Duodenal mucosa (tissue), 2 donors: ENCODE results near the gene NXT2.
A peak's percentile ranks its signal among the peaks of the same experiment; 100 is the strongest.
"Not testable (repeated sequence)": the region's sequence is repeated elsewhere in the genome, so short reads cannot be mapped to it uniquely, and the experiment has no call there.

Experiments used
- H3K27ac ChIP-seq: one replicate; pipeline ENCODE4 v1.7.0; 2013; ENCODE audit warnings: low read depth, low read length
- H3K27me3 ChIP-seq, 2 donors: one replicate each; pipeline ENCODE4 v1.7.0; 2013; ENCODE audit warnings: low read length in 2 of 2, control low read depth in 1 of 2; ENCODE audit not compliant: insufficient read depth in 2 of 2, control insufficient read depth in 1 of 2
- H3K36me3 ChIP-seq, 2 donors: one replicate each; pipeline ENCODE4 v1.7.0; 2013; ENCODE audit warnings: low read length in 2 of 2, control low read depth in 1 of 2; ENCODE audit not compliant: insufficient read depth in 2 of 2, control insufficient read depth in 1 of 2
- H3K4me1 ChIP-seq, 2 donors: one replicate each; pipeline ENCODE4 v1.7.0; 2013; ENCODE audit warnings: low read length in 2 of 2, control low read depth in 1 of 2; ENCODE audit not compliant: insufficient read depth in 2 of 2, control insufficient read depth in 1 of 2
- H3K4me3 ChIP-seq, 2 donors: one replicate each; pipeline ENCODE4 v1.7.0; 2013; ENCODE audit warnings: low read length in 2 of 2, low read depth in 1 of 2
- H3K9ac ChIP-seq, 2 donors: one replicate each; pipeline ENCODE4 v1.7.0; 2013; ENCODE audit warnings: low read length in 2 of 2, low read depth in 1 of 2
- H3K9me3 ChIP-seq, 2 donors: one replicate each; pipeline ENCODE4 v1.7.0; 2013; ENCODE audit warnings: low read length in 2 of 2, control low read depth in 1 of 2; ENCODE audit not compliant: control insufficient read depth in 1 of 2

The NXT2 gene

GRCh38 chrX:109534933-109535332, 1.7 kb upstream of the NXT2 start:
- Histone ChIP-seq H3K4me3 (no peak overlapping the region), H3K9me3 (no peaks in the 10 kb centered on the region), H3K4me1 (no peaks in the 10 kb centered on the region), H3K9ac (no peak overlapping the region), H3K27ac (no peak overlapping the region), H3K36me3 (no peaks in the 10 kb centered on the region), H3K27me3 (no peaks in the 10 kb centered on the region)

- Histone ChIP-seq H3K27me3 (no peaks in the 10 kb centered on the region), H3K4me1 (no peaks in the 10 kb centered on the region), H3K9me3 (no peaks in the 10 kb centered on the region), H3K27ac (no peak overlapping the region), H3K9ac (no peak overlapping the region), H3K36me3 (no peaks in the 10 kb centered on the region), H3K4me3 (no peak overlapping the region)
Measured at GRCh38 chrX:109535578-109535977, 1.1 kb upstream of the NXT2 start.

- Histone ChIP-seq H3K36me3 (no peaks in the 10 kb centered on the region), H3K27me3 (no peaks in the 10 kb centered on the region), H3K4me1 (no peaks in the 10 kb centered on the region), H3K9me3 (no peaks in the 10 kb centered on the region), H3K9ac (peak overlapping the region; percentile 57 to 63), H3K4me3 (peak overlapping the region; percentile 61 to 67), H3K27ac (peak overlapping the region; percentile 58)
Measured at GRCh38 chrX:109537324-109537665, 651 bp downstream of the NXT2 start.

DNA sequence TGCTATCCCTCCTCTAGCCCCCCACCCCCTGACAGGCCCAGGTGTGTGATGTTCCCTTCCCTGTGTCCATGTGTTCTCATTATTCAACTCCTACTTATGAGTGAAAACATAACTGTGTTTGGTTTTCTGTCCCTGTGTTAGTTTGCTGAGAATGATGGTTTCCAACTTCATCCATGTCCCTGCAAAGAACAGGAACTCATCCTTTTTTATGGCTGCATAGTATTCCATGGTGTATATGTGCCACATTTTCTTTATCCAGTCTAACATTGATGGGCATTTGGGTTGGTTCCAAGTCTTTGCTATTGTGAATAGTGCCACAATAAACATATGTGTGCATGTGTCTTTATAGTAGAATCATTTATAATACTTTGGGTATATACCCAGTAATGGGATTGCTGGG, 2.4 kb downstream of the NXT2 start:
- not testable (repeated sequence) for H3K4me3 ChIP-seq, H3K4me1 ChIP-seq, H3K27me3 ChIP-seq, H3K36me3 ChIP-seq, H3K9ac ChIP-seq, H3K27ac ChIP-seq, H3K9me3 ChIP-seq

GRCh38 chrX:109553862-109554261, 17.2 kb downstream of the NXT2 start:
- Histone ChIP-seq H3K9me3 (no peaks in the 10 kb centered on the region), H3K27me3 (no peaks in the 10 kb centered on the region), H3K4me3 (no peak overlapping the region), H3K27ac (no peak overlapping the region), H3K9ac (no peak overlapping the region), H3K4me1 (no peaks in the 10 kb centered on the region), H3K36me3 (no peaks in the 10 kb centered on the region)

GRCh38 chrX:109576083-109576482, 39.4 kb downstream of the NXT2 start:
- not testable (repeated sequence) for H3K9ac ChIP-seq, H3K4me3 ChIP-seq, H3K27ac ChIP-seq, H3K27me3 ChIP-seq, H3K4me1 ChIP-seq, H3K9me3 ChIP-seq, H3K36me3 ChIP-seq

DNA sequence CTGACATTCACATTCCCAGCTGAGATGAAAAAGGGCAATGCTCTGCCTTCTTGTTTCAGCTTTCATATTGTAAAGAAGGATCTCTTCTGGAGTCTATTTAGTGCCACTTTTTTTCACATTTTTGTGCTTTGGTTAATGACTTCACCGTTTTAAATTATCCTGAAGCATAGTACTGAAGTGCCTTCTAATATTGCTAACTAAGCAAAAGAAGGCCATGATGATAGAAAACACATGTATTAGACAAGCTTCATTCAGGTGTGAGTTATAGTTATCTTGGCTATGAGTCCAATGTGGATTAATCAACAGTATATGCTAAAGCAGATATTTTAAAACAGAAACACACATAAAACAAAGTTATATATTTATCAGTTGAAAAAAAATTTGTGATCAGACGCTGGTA, 40.4 kb downstream of the NXT2 start:
- Histone ChIP-seq H3K9me3 (peaks cover 0 to 2% of the 10 kb centered on the region in 2 donors), H3K4me1 (no peaks in the 10 kb centered on the region), H3K27ac (no peak overlapping the region), H3K4me3 (no peak overlapping the region), H3K9ac (no peak overlapping the region), H3K36me3 (no peaks in the 10 kb centered on the region), H3K27me3 (no peaks in the 10 kb centered on the region)

DNA sequence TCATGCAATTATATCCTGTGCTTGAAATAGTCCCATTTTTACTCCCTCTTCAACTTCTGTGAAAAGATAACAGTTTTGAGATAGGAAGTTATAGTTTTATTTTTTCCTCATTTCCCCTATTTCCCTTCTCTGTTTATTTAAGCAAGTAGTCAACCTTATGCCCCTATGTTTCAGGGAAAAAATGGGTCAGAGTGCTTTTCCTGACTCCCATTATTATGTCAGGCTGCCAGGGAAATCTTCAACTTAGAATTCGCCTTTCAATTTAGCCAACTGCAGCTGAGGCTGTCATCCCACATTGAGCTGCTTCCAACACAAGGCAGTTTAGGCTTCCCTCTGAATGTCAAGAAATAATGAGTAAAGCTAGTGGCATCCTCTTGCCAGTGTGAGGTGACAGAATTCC, 42.3 kb downstream of the NXT2 start:
- H3K9me3 ChIP-seq, result peaks cover 0 to 2% of the 10 kb centered on the region in 2 donors
- no peaks in the 10 kb centered on the region for H3K36me3 ChIP-seq
- H3K4me1 ChIP-seq, result no peaks in the 10 kb centered on the region
- H3K4me3 ChIP-seq, result no peak overlapping the region
- H3K27ac ChIP-seq, result no peak overlapping the region
- H3K27me3 ChIP-seq, result no peaks in the 10 kb centered on the region
- H3K9ac ChIP-seq, result no peak overlapping the region

- Histone ChIP-seq H3K9ac (no peak overlapping the region), H3K4me3 (no peak overlapping the region), H3K4me1 (no peaks in the 10 kb centered on the region), H3K9me3 (no peaks in the 10 kb centered on the region), H3K27me3 (no peaks in the 10 kb centered on the region), H3K36me3 (no peaks in the 10 kb centered on the region), H3K27ac (no peak overlapping the region)
Measured at GRCh38 chrX:109585488-109585887, 48.8 kb downstream of the NXT2 start.

DNA sequence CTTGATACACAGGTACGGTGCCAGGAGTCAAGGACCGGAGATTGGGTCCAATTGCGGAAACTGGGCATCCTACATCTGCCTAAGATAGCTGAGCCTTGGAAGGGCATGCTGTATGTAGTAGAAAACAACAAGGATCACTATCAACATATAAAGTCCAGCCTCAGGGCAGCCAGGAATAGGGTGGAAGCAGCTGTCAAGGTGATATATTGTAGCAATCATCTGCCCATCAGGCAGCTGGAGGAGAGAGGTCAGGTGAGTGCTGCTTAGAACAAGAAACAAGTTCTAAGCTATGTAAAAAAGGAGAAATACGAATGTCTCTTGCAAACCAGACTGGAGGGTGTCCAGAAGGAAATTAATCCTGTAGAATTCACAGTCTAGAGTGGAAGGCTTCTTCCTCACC, 53.5 kb downstream of the NXT2 start:
- H3K9ac ChIP-seq, result no peak overlapping the region
- no peaks in the 10 kb centered on the region for H3K4me1 ChIP-seq
- no peak overlapping the region for H3K4me3 ChIP-seq
- no peaks in the 10 kb centered on the region for H3K36me3 ChIP-seq
- no peak overlapping the region for H3K27ac ChIP-seq
- no peaks in the 10 kb centered on the region for H3K27me3 ChIP-seq
- no peaks in the 10 kb centered on the region for H3K9me3 ChIP-seq
